ACC112 (cell line): ENCODE measurements around the gene AKR7A2.
"Not testable (repeated sequence)": the region's sequence is repeated elsewhere in the genome, so short reads cannot be mapped to it uniquely, and the experiment has no call there.

ENCODE experiments used
- H2AFZ ChIP-seq: fragments of 200-600 bp; sonication (generic); one replicate; pipeline ENCODE4 v1.6.0; 2017; ENCODE audit warnings: antibody characterized with exemption, low read length; ENCODE audit not compliant: unreplicated experiment
- H3K27ac ChIP-seq: fragments of 200-600 bp; sonication (generic); 2 replicates; pipeline ENCODE4 v1.5.1; 2014; ENCODE audit warnings: low read depth, mild to moderate bottlenecking, antibody characterized with exemption, low read length, moderate library complexity
- H3K27me3 ChIP-seq: fragments of 200-600 bp; sonication (generic); 2 replicates; pipeline ENCODE4 v1.6.1; 2014; ENCODE audit warnings: mild to moderate bottlenecking, antibody characterized with exemption, low read length, moderate library complexity, mixed read lengths; ENCODE audit not compliant: insufficient read depth
- H3K36me3 ChIP-seq: fragments of 200-600 bp; sonication (generic); 2 replicates; pipeline ENCODE4 v1.6.1; 2016; ENCODE audit warnings: mild to moderate bottlenecking, antibody characterized with exemption, low read length, moderate library complexity, mixed read lengths; ENCODE audit not compliant: insufficient read depth
- H3K4me1 ChIP-seq: fragments of 200-600 bp; sonication (generic); one replicate; pipeline ENCODE4 v1.6.1; 2016; ENCODE audit warnings: low read length, mixed read lengths; ENCODE audit not compliant: insufficient read depth, unreplicated experiment, control insufficient read depth
- H3K4me3 ChIP-seq: fragments of 200-600 bp; sonication (generic); 2 replicates; pipeline ENCODE4 v1.5.1; 2014; ENCODE audit warnings: mild to moderate bottlenecking, low read depth, low read length
- H3K79me2 ChIP-seq: fragments of 200-600 bp; sonication (generic); one replicate; pipeline ENCODE4 v1.6.0; 2016; ENCODE audit warnings: low read length; ENCODE audit not compliant: control insufficient read depth, unreplicated experiment, insufficient read depth

The AKR7A2 gene

GRCh38 chr1:19306941-19307340 lies 5.0 kb downstream of the AKR7A2 start:
- no peak overlapping the region for H3K4me3 ChIP-seq
- H3K36me3 ChIP-seq: peaks cover 34% of the 10 kb centered on the region
- H3K4me1 ChIP-seq: peaks cover 21% of the 10 kb centered on the region
- H3K27me3 ChIP-seq: no peaks in the 10 kb centered on the region
- H3K79me2 ChIP-seq: peaks cover 31% of the 10 kb centered on the region
- no peak overlapping the region for H3K27ac ChIP-seq
- no peak overlapping the region for H2AFZ ChIP-seq

GRCh38 chr1:19305880-19306279 lies 6.1 kb downstream of the AKR7A2 start:
- Histone ChIP-seq H3K36me3 (peaks cover 35% of the 10 kb centered on the region), H3K79me2 (peaks cover 22% of the 10 kb centered on the region), H2AFZ (no peak overlapping the region), H3K4me3 (no peak overlapping the region), H3K4me1 (peaks cover 20% of the 10 kb centered on the region), H3K27me3 (no peaks in the 10 kb centered on the region), H3K27ac (no peak overlapping the region)

DNA sequence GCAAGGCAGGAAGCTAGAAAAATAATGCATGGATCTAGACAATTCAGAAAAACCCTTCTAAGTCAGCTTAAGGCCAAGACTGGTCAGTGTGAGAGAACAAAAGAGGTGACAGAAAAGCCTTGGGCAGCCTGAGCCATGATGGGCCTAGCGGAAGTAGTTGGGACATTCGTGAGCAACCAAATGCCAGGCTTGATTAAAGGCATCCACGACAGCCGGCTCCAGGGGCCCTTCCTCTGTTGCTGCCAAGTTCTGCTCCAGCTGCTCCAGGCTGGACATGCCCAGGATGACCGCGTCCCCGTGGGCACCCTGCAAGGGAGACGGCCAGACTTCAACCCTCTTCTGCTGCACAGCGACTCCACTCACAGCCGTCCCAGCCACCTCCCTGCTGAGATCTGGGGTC lies 7.9 kb downstream of the AKR7A2 start:
- not testable (repeated sequence) for H3K27me3 ChIP-seq, H3K4me1 ChIP-seq, H2AFZ ChIP-seq, H3K4me3 ChIP-seq, H3K27ac ChIP-seq
- peaks cover 10% of the 10 kb centered on the region for H3K79me2 ChIP-seq
- peaks cover 38% of the 10 kb centered on the region for H3K36me3 ChIP-seq

DNA sequence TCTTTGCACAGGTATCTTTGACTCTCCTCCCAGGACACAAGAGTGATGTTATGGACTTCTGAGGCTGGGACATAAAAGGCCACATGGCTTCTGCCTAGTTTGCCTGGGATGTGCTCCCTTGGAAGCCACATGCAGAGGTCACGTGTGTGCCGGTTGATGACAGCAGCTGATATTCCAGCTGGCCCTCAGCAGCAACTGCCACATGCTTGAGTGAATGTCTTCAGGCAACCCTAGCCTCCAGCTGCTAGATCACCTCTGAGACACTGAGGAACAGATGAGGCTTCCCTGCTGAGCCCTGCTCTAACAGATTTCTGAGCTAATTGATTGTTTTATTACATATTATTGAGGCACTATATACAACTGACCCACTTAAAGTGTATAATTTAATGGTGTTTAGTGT lies 11.7 kb downstream of the AKR7A2 start:
- Histone ChIP-seq H3K27me3 (no peaks in the 10 kb centered on the region), H3K79me2 (no peaks in the 10 kb centered on the region), H3K27ac (no peak overlapping the region), H3K4me3 (no peak overlapping the region), H3K4me1 (no peaks in the 10 kb centered on the region), H3K36me3 (peaks cover 38% of the 10 kb centered on the region), H2AFZ (no peak overlapping the region)

- Histone ChIP-seq H3K79me2 (no peaks in the 10 kb centered on the region), H3K4me3 (no peak overlapping the region), H3K4me1 (no peaks in the 10 kb centered on the region), H3K36me3 (peaks cover 28% of the 10 kb centered on the region), H2AFZ (no peak overlapping the region), H3K27me3 (no peaks in the 10 kb centered on the region), H3K27ac (no peak overlapping the region)
These were observed 17.3 kb downstream of the AKR7A2 start for GRCh38 chr1:19294638-19295037.

DNA sequence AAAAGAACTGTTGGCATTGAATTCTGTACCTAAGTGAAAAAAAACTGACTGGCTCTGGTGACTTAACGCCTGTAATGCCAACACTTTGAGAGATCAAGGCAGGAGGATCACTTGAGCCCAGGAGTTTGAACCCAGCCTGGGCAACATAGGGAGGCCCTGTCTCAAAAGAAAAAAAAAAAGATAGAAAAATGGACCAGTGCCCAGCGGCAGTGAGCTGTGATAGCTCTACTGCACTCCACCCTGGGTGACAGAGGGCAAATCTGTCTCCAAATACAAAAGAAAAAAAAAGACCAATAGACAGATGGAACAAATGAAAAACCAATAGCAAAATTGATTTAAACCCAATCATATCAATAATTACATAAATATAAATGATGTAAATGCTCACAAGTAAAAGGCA lies 22.7 kb downstream of the AKR7A2 start:
- H2AFZ ChIP-seq: peak overlapping the region; percentile 14
- H3K4me3 ChIP-seq: peak overlapping the region; percentile 78
- no peaks in the 10 kb centered on the region for H3K4me1 ChIP-seq

GRCh38 chr1:19288324-19289241 lies 23.4 kb downstream of the AKR7A2 start, which contains the start of gene AKR7A3:
Gene AKR7A3, minus strand, starts transcription at chr1:19288770. Its CDS starts 61 bp downstream, at chr1:19288709.
- not testable (repeated sequence) for H3K27ac ChIP-seq, H3K36me3 ChIP-seq, H3K27me3 ChIP-seq, H3K4me1 ChIP-seq, H3K79me2 ChIP-seq
- peak within 1 kb of the TSS; percentile 78 for H3K4me3 ChIP-seq
- peak within 1 kb of the TSS; percentile 24 for H2AFZ ChIP-seq

More for the DNA sequence above, 22.7 kb downstream of the AKR7A2 start:
- H3K27me3 ChIP-seq: no peaks in the 10 kb centered on the region
- no peaks in the 10 kb centered on the region for H3K79me2 ChIP-seq
- no peak overlapping the region for H3K27ac ChIP-seq
- peaks cover 5% of the 10 kb centered on the region; the same call in 1 of the 2 replicates for H3K36me3 ChIP-seq

- Histone ChIP-seq H3K4me1 (no peaks in the 10 kb centered on the region), H3K4me3 (no peak overlapping the region), H3K79me2 (no peaks in the 10 kb centered on the region), H3K27me3 (no peaks in the 10 kb centered on the region), H3K36me3 (0 out of 2 replicates have a peak, but pooled peaks cover 4% of the 10 kb centered on the region), H3K27ac (no peak overlapping the region), H2AFZ (no peak overlapping the region)
These were observed 24.3 kb downstream of the AKR7A2 start for GRCh38 chr1:19287436-19288185.

- not testable (repeated sequence) for H3K27me3 ChIP-seq, H3K36me3 ChIP-seq, H3K79me2 ChIP-seq, H3K4me1 ChIP-seq, H2AFZ ChIP-seq, H3K27ac ChIP-seq, H3K4me3 ChIP-seq
These were observed 26.1 kb downstream of the AKR7A2 start for GRCh38 chr1:19285807-19286206.

DNA sequence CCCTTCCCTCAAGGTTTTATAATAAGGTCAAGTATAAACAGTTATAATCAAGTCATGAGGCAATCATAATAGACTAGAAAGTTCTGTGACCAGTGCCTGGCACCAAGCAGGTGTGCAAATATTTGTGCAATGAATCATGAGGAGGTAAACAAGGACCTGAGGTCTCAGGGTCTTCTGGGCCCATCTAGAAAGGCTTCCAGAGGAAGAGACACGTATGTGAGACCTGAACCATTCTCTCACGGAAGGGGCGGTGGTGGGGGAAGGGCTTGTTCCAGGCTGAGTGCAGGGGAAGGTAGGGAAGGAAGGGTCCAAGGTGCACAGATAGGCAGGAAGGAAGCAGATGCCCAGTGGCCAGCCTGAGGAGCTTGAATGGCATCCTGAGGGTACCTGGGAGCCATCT lies 26.6 kb downstream of the AKR7A2 start:
- not testable (repeated sequence) for H2AFZ ChIP-seq, H3K4me3 ChIP-seq, H3K27ac ChIP-seq, H3K4me1 ChIP-seq, H3K79me2 ChIP-seq, H3K36me3 ChIP-seq, H3K27me3 ChIP-seq
